NCI-H1694 (cell line): ENCODE measurements around the gene ATXN10.

ENCODE experiments used
- DNase-seq: peaks from one replicate; lab custom pipeline; 2025; lab: John Stamatoyannopoulos, UW

Gene ATXN10

GRCh38 chr22:45830531-45831245, 159.1 kb downstream of the ATXN10 start:
- DNase-seq: no peak

DNA sequence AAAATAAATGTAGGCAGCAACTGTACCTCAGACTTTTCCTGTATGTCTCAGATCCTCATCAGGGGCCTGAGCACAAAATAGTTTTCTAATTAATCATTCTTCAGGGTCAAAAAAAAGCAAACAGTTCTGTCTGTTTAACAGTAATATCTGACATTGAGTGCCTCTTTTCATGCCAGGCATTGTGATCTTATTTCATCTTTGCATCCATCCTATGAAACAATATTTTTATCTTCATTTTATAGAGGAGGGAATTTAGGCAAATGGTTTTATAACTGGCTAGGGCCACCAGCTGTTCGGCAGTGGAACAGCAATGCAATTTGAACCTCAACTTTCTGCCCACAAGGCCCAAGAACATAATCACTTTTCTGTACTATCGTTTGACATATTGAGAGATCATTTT, 159.8 kb downstream of the ATXN10 start:
- no peak for DNase-seq

- no peak for DNase-seq
Observed at GRCh38 chr22:45832180-45832579, 160.5 kb downstream of the ATXN10 start.

GRCh38 chr22:45832959-45833580, 161.4 kb downstream of the ATXN10 start:
- no peak for DNase-seq

DNA sequence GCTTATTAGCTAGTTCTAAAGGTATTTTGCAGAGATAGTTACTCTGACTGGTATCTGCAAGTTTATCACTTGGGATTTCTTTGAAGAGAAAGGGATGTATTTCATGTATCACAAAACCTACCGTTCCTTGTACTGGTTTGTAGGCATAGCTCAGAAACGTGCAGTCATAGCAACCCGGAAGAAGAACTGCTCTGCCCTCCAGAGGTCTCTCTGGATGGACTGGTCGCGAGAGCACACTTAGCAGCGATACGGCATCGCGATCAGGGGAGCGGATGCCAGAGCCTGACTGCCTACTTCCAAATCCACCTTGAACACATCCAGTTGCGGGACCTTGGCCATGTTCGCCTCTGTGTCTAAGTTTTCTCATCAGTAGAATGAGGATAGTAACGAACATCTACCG, 162.0 kb downstream of the ATXN10 start:
- no peak for DNase-seq

GRCh38 chr22:45834241-45834640, 162.6 kb downstream of the ATXN10 start:
- DNase-seq: no peak

GRCh38 chr22:45834795-45835194, 163.2 kb downstream of the ATXN10 start:
- no peak for DNase-seq

- no peak for DNase-seq
Observed at GRCh38 chr22:45836418-45837169, 165.0 kb downstream of the ATXN10 start.

GRCh38 chr22:45837508-45837907, 165.9 kb downstream of the ATXN10 start:
- no peak for DNase-seq

- no peak for DNase-seq
Observed at GRCh38 chr22:45838305-45838887, 166.8 kb downstream of the ATXN10 start.

DNA sequence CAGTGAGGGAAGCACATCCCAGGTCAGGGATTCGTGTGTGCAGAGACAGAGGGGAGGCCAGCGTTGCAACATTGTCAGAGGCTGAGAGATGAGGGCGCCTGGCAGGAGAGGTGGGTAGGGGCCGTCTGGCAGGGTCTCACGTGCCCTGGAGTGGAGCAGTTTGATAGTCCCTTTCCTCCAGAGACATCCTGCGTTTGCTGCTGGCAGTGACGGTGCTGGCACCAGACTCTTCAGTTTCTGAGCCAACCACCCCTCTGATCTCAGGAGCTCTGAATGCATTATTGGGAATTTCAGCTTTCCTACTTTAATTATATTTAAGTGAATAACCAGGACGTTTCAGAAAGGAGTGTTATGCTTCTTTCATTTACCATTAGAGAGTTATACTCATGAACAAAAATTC, 168.8 kb downstream of the ATXN10 start:
- DNase-seq: no peak

DNA sequence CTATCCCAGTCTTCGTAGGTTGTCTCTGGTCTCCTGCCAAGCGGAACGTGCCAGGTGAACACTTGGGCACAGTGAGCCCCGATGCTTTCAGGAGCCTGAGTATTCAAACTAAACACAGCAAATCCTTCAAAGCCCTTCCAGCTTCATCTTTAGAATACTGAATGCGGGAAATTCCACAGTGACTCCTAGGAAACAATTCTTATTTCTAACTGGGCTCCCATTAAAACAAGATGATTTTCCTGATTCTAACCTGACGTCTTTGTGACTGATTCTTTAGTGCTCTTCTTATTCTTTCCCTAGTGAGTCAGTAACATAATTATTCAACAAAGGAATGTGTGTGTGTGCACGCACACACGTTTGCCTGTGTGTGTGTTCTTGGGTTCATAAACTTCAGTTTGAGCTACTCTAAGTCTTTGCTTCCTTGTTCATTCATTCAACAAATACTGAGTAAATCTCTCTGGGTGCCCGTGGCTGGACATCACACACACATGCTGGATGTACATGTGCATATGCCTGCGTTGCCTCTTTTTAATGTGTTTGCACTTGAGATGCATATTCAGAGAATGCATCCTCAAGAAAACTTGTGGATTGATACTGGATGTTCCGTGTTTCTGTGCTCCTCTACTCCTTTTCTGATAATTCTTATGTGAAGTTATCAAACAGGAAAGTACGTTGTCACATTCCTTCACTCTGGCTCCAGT, 170.8 kb downstream of the ATXN10 start:
- DNase-seq: no peak

- DNase-seq: no peak
Observed at GRCh38 chr22:45843031-45843430, 171.4 kb downstream of the ATXN10 start.

- no peak for DNase-seq
Observed at GRCh38 chr22:45843986-45844385, 172.4 kb downstream of the ATXN10 start.

- no peak for DNase-seq
Observed at GRCh38 chr22:45845076-45845487, 173.4 kb downstream of the ATXN10 start.

GRCh38 chr22:45846952-45847351, 175.3 kb downstream of the ATXN10 start:
- DNase-seq: no peak

DNA sequence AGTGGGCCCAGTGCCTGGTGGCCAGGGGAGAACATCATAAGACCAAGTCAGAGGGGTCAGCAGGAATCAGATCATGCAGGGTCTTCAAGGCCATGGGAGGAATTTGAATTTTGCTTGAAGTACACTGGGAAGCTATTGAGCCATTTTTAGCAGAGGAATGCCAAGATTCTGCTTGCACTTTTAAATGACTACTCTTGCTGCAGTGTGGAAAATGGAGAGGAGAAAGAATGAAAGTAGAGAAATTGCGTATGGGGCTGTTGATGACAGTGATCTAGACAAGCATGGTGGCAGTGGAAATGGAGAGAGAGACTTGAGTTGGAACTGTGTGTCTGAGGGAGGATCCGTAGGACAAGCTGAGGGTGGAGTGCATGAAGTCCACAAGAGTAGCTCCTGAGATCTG, 177.3 kb downstream of the ATXN10 start:
- no peak for DNase-seq

DNA sequence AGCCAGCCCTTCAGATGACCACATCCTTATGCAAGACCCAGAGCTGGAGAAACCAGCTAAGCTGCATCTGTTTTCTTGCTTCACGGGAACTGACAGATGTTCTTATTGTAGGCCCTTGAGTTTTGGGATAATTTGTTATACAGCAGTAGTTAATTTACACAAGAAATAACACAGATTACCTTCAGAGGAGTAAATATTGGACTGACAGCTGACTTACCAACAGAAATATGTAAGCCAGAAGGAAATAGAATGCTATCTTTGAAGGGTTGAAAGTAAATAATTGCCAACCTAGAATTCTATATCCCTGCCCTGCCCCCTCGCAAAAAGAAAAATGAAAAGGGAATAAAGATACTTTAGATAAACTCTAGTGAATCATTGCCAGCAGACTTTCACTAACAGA, 181.2 kb downstream of the ATXN10 start:
- no peak for DNase-seq

- DNase-seq: no peak
Observed at GRCh38 chr22:45855961-45856360, 184.3 kb downstream of the ATXN10 start.

DNA sequence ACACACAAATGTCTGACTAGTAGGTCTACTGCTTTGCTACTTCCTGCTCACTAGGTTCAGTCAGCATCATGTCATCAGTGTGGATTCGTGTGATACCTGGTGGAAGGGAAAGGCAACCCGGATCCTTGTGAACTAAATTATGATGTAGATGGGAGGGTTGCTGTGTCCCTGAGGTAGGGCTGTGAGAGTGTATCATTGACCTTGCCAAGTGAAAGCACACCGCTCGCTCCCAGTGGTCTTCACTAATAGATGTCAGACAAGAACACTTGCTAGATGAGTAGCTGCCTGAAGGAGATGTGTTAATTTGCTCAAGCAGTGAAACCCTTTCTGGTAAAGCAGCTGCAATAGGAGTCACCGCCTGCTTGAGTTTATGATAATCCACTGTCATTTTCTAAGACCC, 185.9 kb downstream of the ATXN10 start:
- no peak for DNase-seq

DNA sequence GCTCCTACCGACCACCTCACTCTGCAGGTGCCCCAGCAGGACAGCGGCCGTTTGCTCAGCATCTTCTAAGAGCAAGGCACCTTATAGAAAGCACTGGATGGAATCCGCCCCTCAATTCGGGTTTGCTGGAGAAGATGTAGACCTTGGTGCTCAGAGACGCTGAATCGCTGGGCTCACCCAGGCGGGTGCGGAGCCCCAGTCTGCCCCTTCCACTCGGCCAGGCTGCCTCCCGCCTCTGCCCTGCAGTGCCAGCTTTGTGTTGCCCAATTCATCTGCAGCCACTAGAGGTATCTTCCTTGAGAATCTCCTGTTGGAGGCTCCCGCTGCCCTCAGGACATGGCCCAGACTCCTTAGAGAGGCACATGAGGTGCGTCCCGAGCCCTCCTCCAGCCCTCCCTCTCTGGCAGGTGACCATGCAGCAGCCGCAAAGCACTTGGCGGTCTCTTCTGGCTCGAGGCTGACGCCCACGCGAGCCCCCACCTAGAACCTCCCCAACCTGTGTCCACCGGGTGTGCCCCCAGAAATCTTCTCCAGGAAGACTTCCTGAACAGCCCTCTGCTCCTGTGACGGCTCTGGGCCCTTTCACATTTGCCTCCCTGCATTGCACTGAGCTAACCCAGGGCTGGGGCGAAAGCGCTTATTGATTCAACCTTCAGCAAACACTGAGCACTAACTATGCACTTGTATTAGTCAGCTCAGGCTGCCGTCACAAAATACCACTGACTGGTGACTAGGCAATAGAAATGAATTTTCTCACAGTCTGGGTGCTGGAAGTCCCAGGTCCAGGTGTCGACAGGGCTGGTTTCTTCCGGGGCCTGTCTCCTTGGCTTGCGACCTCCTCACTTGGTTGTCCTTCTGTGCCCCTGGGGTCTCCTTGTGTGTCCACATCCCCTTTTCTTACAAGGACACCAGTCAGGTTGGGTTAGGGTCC, 187.9 kb downstream of the ATXN10 start:
- DNase-seq: no peak
